GM12873 (cell line): ENCODE data around the gene ACE.

Experiments
- TF ChIP-seq, protein P1 (sequence below): IDR thresholded peaks from 2 replicates; pipeline ENCODE4 v1.5.1; 2012; ENCODE audit warnings: low read depth, mild to moderate bottlenecking, moderate library complexity, low read length, control low read depth; ENCODE audit not compliant: insufficient read depth; ENCODE audit errors: missing control alignments

The ACE gene

DNA sequence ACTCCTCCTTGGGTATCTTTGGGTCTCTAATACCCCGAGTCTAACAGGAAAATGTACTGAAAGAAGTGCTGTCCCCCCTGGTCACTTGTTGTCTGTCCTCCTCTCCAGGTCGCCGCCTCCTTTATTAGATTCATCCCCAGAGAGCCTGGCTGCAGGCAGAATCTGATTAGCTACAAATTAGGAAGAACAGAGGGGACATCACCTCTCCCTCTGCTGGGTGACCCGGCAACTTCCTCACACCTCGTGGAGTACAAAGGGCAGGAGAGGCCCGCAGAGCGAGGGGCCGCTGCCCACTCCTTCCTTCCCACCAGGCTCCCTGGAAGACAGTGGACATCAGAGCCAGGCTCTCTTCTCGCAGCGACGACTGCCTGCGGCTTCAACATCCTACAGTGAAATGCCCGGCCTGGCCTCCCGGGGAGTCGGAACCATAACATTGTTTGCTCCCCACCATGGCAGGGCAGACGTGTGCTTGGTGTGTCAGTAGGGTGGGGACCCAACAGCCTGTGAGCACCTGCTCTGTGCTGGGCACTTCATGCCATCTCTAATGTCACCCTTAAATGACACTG, 36.0 kb upstream of the ACE start:
- TF ChIP-seq, protein P1, sequence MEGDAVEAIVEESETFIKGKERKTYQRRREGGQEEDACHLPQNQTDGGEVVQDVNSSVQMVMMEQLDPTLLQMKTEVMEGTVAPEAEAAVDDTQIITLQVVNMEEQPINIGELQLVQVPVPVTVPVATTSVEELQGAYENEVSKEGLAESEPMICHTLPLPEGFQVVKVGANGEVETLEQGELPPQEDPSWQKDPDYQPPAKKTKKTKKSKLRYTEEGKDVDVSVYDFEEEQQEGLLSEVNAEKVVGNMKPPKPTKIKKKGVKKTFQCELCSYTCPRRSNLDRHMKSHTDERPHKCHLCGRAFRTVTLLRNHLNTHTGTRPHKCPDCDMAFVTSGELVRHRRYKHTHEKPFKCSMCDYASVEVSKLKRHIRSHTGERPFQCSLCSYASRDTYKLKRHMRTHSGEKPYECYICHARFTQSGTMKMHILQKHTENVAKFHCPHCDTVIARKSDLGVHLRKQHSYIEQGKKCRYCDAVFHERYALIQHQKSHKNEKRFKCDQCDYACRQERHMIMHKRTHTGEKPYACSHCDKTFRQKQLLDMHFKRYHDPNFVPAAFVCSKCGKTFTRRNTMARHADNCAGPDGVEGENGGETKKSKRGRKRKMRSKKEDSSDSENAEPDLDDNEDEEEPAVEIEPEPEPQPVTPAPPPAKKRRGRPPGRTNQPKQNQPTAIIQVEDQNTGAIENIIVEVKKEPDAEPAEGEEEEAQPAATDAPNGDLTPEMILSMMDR: no peak

DNA sequence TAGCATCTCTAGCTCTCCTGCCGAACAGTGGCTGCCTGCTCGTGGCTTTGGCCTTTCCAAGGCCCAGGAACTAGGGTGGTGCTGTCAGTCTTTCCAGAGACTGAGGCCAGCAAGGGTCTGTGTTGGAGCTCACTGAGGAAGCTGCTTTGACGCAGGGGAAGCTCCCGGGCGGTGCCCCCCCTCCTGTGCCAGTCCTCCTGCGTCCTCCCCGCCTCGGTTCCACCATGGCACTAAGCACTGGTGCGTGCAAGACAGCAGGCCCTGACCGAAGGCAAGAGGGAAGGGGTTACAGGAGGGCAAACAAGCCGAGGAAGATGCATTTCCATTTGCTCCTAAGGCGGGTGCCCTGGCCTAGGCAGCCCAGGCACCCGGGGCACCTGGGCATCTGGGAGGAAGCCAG, 35.2 kb upstream of the ACE start:
- TF ChIP-seq, protein P1: no peak

DNA sequence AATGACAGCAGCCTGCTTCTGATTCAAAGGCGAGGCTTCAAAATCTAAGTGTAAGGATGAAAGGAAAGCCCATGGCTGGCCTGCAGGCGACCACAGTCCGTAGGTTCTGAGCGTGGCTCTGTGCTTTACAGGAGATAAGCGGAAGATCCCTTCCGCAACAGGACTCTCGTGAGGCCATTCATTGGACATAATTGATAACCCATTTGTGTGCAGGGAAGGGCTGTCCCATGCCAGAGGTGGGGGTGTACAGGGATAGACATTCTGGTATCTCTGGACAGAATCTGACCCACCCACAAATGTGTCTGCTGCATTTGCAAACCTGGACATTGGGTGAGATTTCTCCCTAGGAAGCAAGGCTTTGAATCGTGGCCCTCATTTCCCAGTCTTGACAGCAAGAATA, 34.8 kb upstream of the ACE start:
- TF ChIP-seq, protein P1: no peak

DNA sequence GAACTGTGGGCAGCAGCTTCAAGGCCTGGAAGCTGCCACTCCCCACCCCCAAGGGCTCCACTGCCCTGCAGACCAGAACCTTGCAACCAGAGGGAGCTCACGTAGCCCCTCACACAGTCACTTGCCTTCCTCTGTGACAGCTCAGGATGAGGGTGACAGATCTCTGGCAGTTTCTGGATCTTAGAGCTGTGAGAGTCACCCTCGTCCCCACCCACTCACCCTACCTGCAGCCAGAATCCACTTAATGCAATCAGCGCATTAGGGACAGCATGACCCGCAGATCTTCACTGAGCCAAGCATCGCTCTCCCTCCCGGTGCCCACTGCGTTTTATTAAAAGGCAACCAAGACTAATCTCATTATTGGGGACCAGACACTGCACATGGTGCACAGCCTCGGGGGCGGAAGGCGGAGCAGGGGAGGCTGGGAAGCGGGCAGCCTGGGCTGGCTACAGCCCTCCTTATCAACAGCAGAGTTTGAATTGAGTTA, 34.3 kb upstream of the ACE start:
- TF ChIP-seq, protein P1: peak; percentile 39

DNA sequence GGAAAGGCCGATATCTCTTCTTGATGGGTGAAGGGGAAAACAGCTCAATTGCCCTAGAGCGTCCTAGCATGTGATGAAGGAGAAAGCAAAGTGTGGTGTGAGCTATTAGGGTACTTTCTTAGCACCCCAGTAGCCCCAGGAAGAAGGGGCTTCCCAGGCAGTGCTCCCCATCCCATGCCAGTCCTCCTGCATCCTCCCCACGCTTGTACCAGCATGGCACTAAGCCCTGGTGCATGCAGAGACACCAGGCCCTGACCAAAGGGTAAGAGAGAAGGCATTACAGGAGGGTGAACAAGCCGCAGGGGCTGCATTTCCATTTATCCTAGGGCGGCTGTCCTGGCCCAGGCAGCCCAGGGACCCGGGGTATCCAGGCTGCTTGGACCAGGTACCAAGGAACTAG, 33.8 kb upstream of the ACE start:
- TF ChIP-seq, protein P1: no peak

DNA sequence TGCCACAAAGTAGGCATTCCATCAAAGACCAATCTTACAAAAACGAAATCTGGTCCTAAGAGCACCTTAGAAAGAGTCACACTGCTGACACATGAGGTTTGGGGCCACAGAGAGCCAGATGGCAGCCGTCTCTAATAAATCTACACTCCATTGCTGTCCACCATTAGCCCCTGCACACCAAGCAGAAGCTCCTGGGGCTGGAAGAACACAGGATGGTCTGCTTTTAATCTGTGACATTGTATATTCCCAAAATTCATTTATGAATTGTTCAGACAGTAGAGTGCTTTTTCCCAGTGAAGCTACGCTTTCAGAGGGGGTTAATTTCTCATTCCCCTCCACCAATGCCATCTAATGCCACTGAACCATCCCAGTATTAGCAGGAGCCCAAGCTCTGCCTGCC, 32.4 kb upstream of the ACE start:
- TF ChIP-seq, protein P1: no peak

DNA sequence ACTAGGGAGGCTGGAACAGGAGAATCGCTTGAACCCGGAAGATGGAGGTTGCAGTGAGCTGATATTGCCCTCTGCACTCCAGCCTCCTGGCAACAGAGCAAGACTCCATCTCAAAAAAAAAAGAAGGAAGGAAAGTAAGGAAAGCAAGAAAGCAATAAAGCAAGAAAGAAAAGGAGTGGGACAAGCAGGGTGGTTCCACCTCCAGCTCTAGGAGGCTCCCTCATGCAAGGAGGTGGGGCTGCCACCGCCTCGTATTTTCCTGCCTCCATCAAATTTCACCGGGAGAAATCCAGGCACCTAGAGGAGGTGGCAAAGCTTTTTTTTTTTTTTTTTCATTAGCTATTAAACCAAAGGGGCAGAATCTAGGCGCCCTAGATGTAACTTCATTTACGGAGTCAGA, 31.8 kb upstream of the ACE start:
- TF ChIP-seq, protein P1: no peak
